GM12878 (cell line): ENCODE data around the gene TGFBR1. TPM values are rescaled to one million over a fixed set of nuclear protein-coding genes. Genes with fewer than 3 reads are reported as not detected.

Source experiments
- ATAC-seq: fragments of 200-7000 bp; cut with Tn5 transposase; 3 replicates; pipeline ENCODE4 v1.9.1; 2020; ENCODE audit warnings: mild to moderate bottlenecking, moderate library complexity
- BruUV-seq: library from RNA; stranded (reverse); fragments of 400-500 nt; replicated peaks from 2 replicates; lab custom pipeline; 2021; lab: Mats Ljungman, UMichigan
- CTCF ChIA-PET: fragments of 300-600 bp; sonication (Branson Sonifier 250); formaldehyde crosslinking; extraction: SDS; loops from one replicate; lab custom pipeline; 2021; ENCODE audit warnings: inconsistent platforms; lab: Yijun Ruan, JAX
- POLR2A ChIA-PET: fragments of 350-600 bp; formaldehyde crosslinking; extraction: SDS; loops from one replicate; lab custom pipeline; 2021; ENCODE audit warnings: inconsistent platforms; lab: Charles Lee
- RAD21 ChIA-PET: fragments of 300-600 bp; sonication (Branson Sonifier 250); formaldehyde crosslinking; loops from one replicate; lab custom pipeline; 2023; ENCODE audit warnings: antibody characterized with exemption; ENCODE audit not compliant: unreplicated experiment; lab: Charles Lee
- SMC1A ChIA-PET: fragments of 300-600 bp; sonication (Branson Sonifier 250); formaldehyde crosslinking; loops from one replicate; lab custom pipeline; 2023; ENCODE audit not compliant: unreplicated experiment, uncharacterized antibody; lab: Charles Lee
- DNase-seq: peaks from one replicate; pipeline ENCODE4 v3.0.0-alpha.2; 2011; ENCODE audit warnings: low read depth, low spot score
- FAIRE-seq: peaks from 3 replicates; lab custom pipeline; 2011; peaks lifted over from hg19 to GRCh38; lab: Jason Lieb, UNC
- H2AFZ ChIP-seq: 2 replicates; pipeline ENCODE4 v1.6.0; 2011; ENCODE audit warnings: low read depth, low read length, control low read depth; ENCODE audit not compliant: control insufficient read depth
- H3K27ac ChIP-seq: 2 replicates; pipeline ENCODE4 v1.5.1; 2011; ENCODE audit warnings: control low read depth; ENCODE audit not compliant: control insufficient read depth, insufficient read depth
- H3K27me3 ChIP-seq, 2 experiments: replicated peaks in 1 of 2; 2 replicates each; pipeline versions ENCODE4 v1.6.0 to v1.6.1; 2011; ENCODE audit warnings: low read length in 1 of 2; ENCODE audit not compliant: control insufficient read depth in 2 of 2, insufficient read depth in 2 of 2
- H3K36me3 ChIP-seq, 2 experiments: 2 replicates each; pipeline ENCODE4 v1.5.1; 2011; ENCODE audit warnings: low read length in 1 of 2; ENCODE audit not compliant: control insufficient read depth in 2 of 2, insufficient read depth in 2 of 2
- H3K4me1 ChIP-seq: 2 replicates; pipeline ENCODE4 v1.6.1; 2011; ENCODE audit warnings: mild to moderate bottlenecking, low read length, moderate library complexity, mixed read lengths; ENCODE audit not compliant: control insufficient read depth, insufficient read depth
- H3K4me2 ChIP-seq: 2 replicates; pipeline ENCODE4 v1.6.0; 2011; ENCODE audit warnings: control low read depth; ENCODE audit not compliant: control insufficient read depth, insufficient read depth
- H3K4me3 ChIP-seq: fragments of 200-600 bp; sonication (generic); 2 replicates; pipeline ENCODE4 v1.5.1; 2016
- H3K79me2 ChIP-seq: 2 replicates; pipeline ENCODE4 v1.6.0; 2011; ENCODE audit warnings: low read length; ENCODE audit not compliant: control insufficient read depth, insufficient read depth
- H3K9ac ChIP-seq: 2 replicates; pipeline ENCODE4 v1.8.0; 2011; ENCODE audit warnings: low read length, control low read depth, mixed read lengths; ENCODE audit not compliant: control insufficient read depth, insufficient read depth
- H3K9me3 ChIP-seq: replicated peaks from 3 replicates; pipeline ENCODE4 v1.5.1; 2011; ENCODE audit warnings: mild to moderate bottlenecking, low read length; ENCODE audit not compliant: control insufficient read depth, insufficient read depth
- H4K20me1 ChIP-seq: 2 replicates; pipeline ENCODE4 v1.6.0; 2011; ENCODE audit not compliant: control insufficient read depth, insufficient read depth
- BCLAF1 ChIP-seq: fragments of 450-650 bp; IDR thresholded peaks from 2 replicates; pipeline ENCODE4 v1.6.1; 2017; ENCODE audit warnings: antibody characterized with exemption, mild to moderate bottlenecking, moderate library complexity
- EP300 ChIP-seq, 2 experiments: fragments of 150-350 bp in 1 of 2; IDR thresholded peaks; 2 replicates each; pipeline ENCODE4 v1.6.1; 2011 to 2012; ENCODE audit warnings: low read depth in 2 of 2, low read length in 2 of 2, borderline replicate concordance in 1 of 2, improper control_type of control experiment in 1 of 2, inconsistent platforms in 1 of 2; ENCODE audit not compliant: control insufficient read depth in 1 of 2
- HCFC1 ChIP-seq: fragments of 150-350 bp; IDR thresholded peaks from 2 replicates; pipeline ENCODE4 v1.6.1; 2014; ENCODE audit warnings: low read length
- HSF1 ChIP-seq: fragments of 150-350 bp; IDR thresholded peaks from 2 replicates; pipeline ENCODE4 v1.6.1; 2014; ENCODE audit warnings: mild to moderate bottlenecking, low read depth, low read length
- RBBP5 ChIP-seq: fragments of 200-600 bp; sonication (generic); conservative IDR thresholded peaks from 2 replicates; pipeline ENCODE4 v1.6.1; 2016
- TCF12 ChIP-seq: IDR thresholded peaks from 2 replicates; pipeline ENCODE4 v1.6.1; 2011; ENCODE audit warnings: low read depth, mild to moderate bottlenecking, low read length
- TCF7 ChIP-seq: IDR thresholded peaks from 2 replicates; pipeline ENCODE4 v1.6.1; 2014; ENCODE audit warnings: antibody characterized with exemption, borderline replicate concordance
- WGBS: methylation state at CpG from one replicate; pipeline ENCODE4 v1.1.6; 2016; ENCODE audit warnings: low lambda C conversion rate; ENCODE audit not compliant: insufficient replicate concordance, insufficient coverage; ENCODE audit errors: missing lambda C conversion rate; 5-methylcytosine and 5-hydroxymethylcytosine counted together
- in situ Hi-C: fragments of 300-500 bp; cut with MboI; formaldehyde crosslinking; loops from 9 replicates; pipeline ENCODE4 v1.14.3; 2018; ENCODE audit warnings: mixed read lengths
- intact Hi-C: fragments of 100-400 bp; cut with micrococcal nuclease; formaldehyde crosslinking; loops from one replicate; pipeline ENCODE4 v1.14.2; 2022; ENCODE audit not compliant: unreplicated experiment
- polyA plus RNA-seq, 11 experiments: library from polyadenylated mRNA; depleted of rRNA in 4 of 11; unstranded in 6 of 11; stranded (reverse) in 5 of 11; fragments of >200 nt; fragmentation: Nextera tagmentation in 4 of 11; fragmentation: Illumina TruSeq in 1 of 11; extraction: Ambion mirVana in 4 of 11; extraction: Trizol in 1 of 11; gene quantifications; 1 replicate in 1 of 11; 2 replicates in 10 of 11; pipeline versions ENCODE4 v1.2.1 to v1.2.3, GENCODE V29; 2011 to 2016; ENCODE audit warnings: inconsistent platforms in 2 of 11, missing spikeins in 2 of 11, low read depth in 1 of 11
- total RNA-seq, 4 experiments: library from RNA; depleted of rRNA in 3 of 4; stranded (reverse); fragments of >200 nt in 3 of 4; fragmentation: Illumina TruSeq in 1 of 4; extraction: Trizol in 1 of 4; gene quantifications; 2 replicates each; pipeline versions ENCODE4 v1.2.1 to v1.2.3, GENCODE V29; 2013 to 2021

The TGFBR1 gene
- total and polyA plus RNA-seq, 10 of the 15 experiments (the other 5 are each of a cell fraction or from before 2014, with no cell fraction given), result 2.9 to 27.2 (median 16.6) TPM

GRCh38 chr9:99169982-99170761 lies 65.3 kb downstream of the TGFBR1 start:
- WGBS, result 85% methylated on average over 9 of the region's 10 CpGs
- TF ChIP-seq HSF1, result no peak
- TF ChIP-seq EP300 (IDR thresholded peaks at IDR 0.05; ENCODE audit: borderline replicate concordance in 1 of 2, control insufficient read depth in 1 of 2, low read depth in 2 of 2, low read length in 2 of 2), result no peak
- no peak for TF ChIP-seq HCFC1
- TF ChIP-seq TCF12, result no peak
- TF ChIP-seq BCLAF1, result no peak
- no peak for TF ChIP-seq RBBP5
- TF ChIP-seq TCF7, result no peak
- intact Hi-C loops (loop anchor here (5.0 kb wide), 1 partner anchor 1047 kb away; no protein-coding TSS in a partner anchor), in situ Hi-C loops (loop anchor here (10.0 kb wide), 3 partner anchors 1045 to 1265 kb away; no protein-coding TSS in a partner anchor)
- Histone ChIP-seq H3K9ac (no peak overlapping the region), H3K27ac (no peak overlapping the region), H3K27me3 (no peaks in the 10 kb centered on the region), H3K4me2 (no peak overlapping the region), H3K36me3 (no peaks in the 10 kb centered on the region), H2AFZ (no peak overlapping the region), H3K79me2 (no peaks in the 10 kb centered on the region), H3K9me3 (no peaks in the 10 kb centered on the region), H4K20me1 (no peaks in the 10 kb centered on the region), H3K4me3 (no peak overlapping the region), H3K4me1 (peaks cover 22% of the 10 kb centered on the region)
- ATAC-seq, result no peak
- no peak for FAIRE-seq
- no peak for DNase-seq
- BruUV-seq, result no TSS peak
- ChIA-PET POLR2A (interaction anchor here (0.6 to 2.5 kb wide), 2 partner anchors 12 to 86 kb away, joined by 3 to 11 read pairs; no protein-coding TSS in a partner anchor), CTCF (no interaction called here), SMC1A (interaction anchor here (5.0 kb wide), 1 partner anchor 14 kb away, joined by 62 read pairs; no protein-coding TSS in a partner anchor), RAD21 (interaction anchor here (7.1 kb wide), 1 partner anchor 14 kb away, joined by 58 read pairs; no protein-coding TSS in a partner anchor)
